LHCN-M2 (cell line): Measurements from ENCODE around the gene SHROOM2. TPM values are rescaled to one million over a fixed set of nuclear protein-coding genes. Genes with fewer than 3 reads are reported as not detected.

Experiments
- DNase-seq: peaks from one replicate; pipeline ENCODE4 v3.0.0-alpha.2; 2012; ENCODE audit warnings: low read depth
- total RNA-seq: library from RNA; depleted of rRNA; stranded (reverse); fragments of >200 nt; gene quantifications from 2 replicates; pipeline ENCODE4 v1.2.3, GENCODE V29; 2014

The SHROOM2 gene
- total RNA-seq, 1 experiment from 2014 or later, result 5.1 TPM

DNA sequence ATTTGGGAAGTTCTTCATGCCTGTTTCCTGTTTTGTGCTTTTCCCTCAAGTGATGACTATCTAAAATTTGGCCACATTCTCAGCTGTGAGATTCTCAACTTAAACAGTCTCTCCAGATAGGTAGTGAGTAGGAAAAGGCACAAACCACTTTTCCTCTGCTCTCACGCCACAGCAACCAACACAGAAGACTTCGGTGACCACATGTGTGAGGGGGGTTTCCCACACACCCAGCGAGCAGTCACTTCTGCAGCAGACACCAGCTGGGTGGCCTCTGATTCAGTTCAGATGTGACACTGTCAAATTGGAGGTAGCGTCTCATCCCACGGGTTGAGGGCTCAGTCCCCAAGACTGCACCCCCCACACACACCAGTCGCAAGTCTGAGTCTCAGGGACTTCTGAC, 155.9 kb downstream of the SHROOM2 start:
- no peak for DNase-seq

DNA sequence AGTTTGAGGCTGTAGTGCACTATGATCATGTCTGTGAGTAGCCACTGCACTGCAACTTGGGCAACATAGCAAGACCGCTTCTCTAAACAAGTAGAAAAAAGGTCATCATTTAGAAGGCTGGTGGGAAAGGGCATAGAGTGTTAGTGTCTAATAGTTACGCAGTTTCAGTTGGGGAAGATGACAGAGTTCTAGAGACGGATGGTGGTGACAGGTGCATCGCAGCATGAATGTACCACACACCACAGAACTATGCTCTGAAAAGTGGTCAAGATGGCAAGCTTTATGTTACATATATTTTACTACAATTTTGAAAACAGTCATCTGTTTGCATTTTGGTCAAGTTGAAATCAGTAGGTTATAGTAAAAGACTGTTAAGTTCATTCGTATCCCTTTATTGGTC, 157.2 kb downstream of the SHROOM2 start:
- no peak for DNase-seq

- no peak for DNase-seq
Measured at GRCh38 chrX:9947131-9947794, 161.0 kb downstream of the SHROOM2 start.

- DNase-seq, result no peak
Measured at GRCh38 chrX:9948406-9948805, 162.2 kb downstream of the SHROOM2 start.

- no peak for DNase-seq
Measured at GRCh38 chrX:9952300-9952699, 166.1 kb downstream of the SHROOM2 start.

DNA sequence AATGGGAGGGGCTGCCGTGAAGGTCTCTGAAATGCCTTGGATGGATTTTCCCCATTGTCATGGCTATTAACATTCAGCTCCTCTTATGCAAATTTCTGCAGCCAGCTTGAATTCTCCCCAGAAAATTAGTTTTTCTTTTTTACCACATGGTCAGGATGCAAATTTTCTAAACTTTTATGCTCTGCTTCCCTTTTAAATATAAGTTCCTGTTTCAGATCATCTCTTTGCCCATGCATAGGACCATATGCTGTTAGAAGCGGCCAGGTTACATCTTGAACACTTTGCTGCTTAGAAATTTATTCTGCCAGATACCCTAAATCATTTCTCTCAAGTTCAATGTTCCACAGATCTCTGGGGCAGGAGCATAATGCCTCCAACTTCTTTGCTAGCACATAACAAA, 167.2 kb downstream of the SHROOM2 start:
- no peak for DNase-seq

GRCh38 chrX:9955506-9955905, 169.3 kb downstream of the SHROOM2 start:
- no peak for DNase-seq

- no peak for DNase-seq
Measured at GRCh38 chrX:9957743-9958142, 171.5 kb downstream of the SHROOM2 start.

GRCh38 chrX:9958183-9958582, 172.0 kb downstream of the SHROOM2 start:
- DNase-seq, result no peak

- no peak for DNase-seq
Measured at GRCh38 chrX:9961750-9962149, 175.5 kb downstream of the SHROOM2 start.

GRCh38 chrX:9966775-9967408, 180.7 kb downstream of the SHROOM2 start, which contains the start of gene CLDN34:
Gene CLDN34, plus strand, starts transcription at chrX:9967358. Its CDS starts 0 bp downstream, at chrX:9967358.
- no peak for DNase-seq

GRCh38 chrX:9977635-9978034, 191.4 kb downstream of the SHROOM2 start:
- no peak for DNase-seq

GRCh38 chrX:9980401-9980800, 194.2 kb downstream of the SHROOM2 start:
- DNase-seq, result no peak

GRCh38 chrX:9980927-9981326, 194.7 kb downstream of the SHROOM2 start:
- no peak for DNase-seq

GRCh38 chrX:9983441-9983840, 197.2 kb downstream of the SHROOM2 start:
- DNase-seq, result no peak

DNA sequence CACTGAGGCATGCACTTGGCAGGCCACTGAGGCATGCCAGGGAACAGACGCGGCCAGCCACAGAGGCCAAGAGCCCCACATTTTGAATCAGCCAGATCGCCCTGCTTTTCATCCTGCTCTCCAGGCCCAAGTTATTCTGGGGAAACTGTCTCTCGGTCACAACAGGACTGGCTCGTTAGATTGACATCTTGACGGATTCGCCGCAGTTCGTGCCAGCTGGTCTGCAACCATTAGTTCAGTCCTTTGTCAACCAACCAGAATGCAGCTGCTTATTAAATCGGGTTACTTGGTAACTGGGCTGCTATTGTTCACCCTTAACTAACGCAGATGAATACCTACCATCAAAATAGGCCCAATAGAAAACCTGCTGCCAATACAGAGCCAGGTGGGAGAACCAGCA, 197.6 kb downstream of the SHROOM2 start:
- DNase-seq, result no peak

DNA sequence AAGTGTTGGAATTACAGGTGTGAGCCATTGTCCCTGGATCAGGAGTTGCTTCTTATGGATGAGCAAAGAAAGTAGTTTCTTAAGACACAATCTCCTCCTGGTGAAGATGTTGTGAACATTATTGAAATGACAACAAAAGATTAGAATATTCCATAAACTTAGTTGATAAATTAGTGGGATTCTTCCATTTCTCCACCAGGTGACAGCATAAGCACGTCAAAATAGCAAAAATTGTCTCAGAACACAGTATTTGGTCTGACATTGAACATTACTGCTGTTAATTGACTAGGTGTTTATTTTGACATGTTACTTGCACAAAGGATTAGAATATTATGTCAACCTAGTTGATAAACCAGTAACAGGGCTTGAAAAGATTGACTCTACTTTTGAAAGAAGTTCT, 202.5 kb downstream of the SHROOM2 start:
- DNase-seq, result no peak

GRCh38 chrX:9992061-9992460, 205.8 kb downstream of the SHROOM2 start:
- DNase-seq, result no peak

- DNase-seq, result no peak
Measured at GRCh38 chrX:9992724-9993123, 206.5 kb downstream of the SHROOM2 start.

DNA sequence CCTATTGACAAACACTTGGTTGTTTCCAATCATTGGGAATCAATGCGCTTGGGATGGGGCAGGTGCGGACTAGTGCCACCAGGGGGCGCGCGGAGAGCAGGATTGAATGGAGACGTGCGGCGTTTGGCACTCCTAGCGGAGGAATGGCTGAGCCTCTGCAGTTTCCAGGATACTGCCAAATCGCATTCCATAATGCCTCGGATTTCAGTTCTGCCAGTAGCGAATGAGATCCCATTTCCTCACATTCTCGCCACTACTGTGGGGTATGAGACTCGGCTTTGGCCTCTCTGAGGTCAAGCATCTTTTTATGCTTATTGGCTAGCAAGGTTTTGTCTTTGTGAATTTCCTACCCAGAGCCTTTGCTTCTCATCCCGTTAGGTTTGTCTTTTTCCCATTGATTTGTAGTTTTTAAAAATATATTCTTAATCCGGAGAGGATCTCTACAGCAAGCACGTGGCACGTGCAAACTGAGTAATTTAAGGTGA, 209.7 kb downstream of the SHROOM2 start:
- DNase-seq, result peak; percentile 59

DNA sequence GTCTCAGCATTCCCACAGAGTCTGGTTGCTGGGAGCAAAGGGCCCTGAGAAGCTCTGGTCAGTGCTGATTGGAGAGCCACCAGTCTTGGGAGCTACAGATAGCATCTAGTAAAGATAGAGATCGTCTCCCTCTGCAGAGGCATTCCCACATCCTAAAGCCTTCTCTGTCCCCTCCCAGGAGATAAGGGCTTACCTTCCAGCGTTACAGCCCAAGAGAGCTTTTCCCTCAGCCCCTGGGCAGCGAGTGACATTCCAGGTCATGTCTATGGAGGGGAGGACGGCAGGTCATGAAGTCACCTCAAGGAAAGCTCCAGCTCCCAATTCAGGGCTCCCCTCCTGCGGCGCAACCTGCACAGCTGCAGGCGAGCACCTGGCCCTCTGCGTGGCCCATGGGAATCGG, 210.8 kb downstream of the SHROOM2 start:
- DNase-seq, result no peak

- no peak for DNase-seq
Measured at GRCh38 chrX:9997524-9997923, 211.3 kb downstream of the SHROOM2 start.
